ENCODE measurements around the gene TENM3. TPM values are rescaled to one million over a fixed set of nuclear protein-coding genes. Genes with fewer than 3 reads are reported as not detected.

Gene TENM3
- total and polyA plus RNA-seq, 10 of the 15 experiments (the other 5 are each of a cell fraction or from before 2014, with no cell fraction given): 0.01 to 1.7 (median 0.08) TPM; not detected in 2

DNA sequence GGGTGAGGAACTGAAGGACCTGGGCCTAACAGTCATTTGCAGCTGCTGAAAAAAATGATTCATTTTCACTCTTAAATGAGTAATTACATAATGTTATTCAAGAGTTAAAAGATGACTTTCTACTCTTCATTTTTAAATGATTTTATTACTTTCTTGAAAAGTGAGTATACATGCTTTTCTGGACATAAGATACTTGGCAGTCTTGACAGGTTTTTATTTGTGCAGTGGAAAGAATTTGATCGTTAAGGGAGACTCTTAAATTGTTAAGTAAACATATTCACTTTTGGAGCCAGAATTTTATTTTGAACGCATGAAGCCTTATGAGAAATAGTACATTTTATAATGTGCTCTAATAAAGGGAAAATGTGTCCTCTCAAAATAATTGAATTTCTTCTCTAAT, 245.7 kb downstream of the TENM3 start (continued):
- TF ChIP-seq MXI1 (IDR thresholded peaks at IDR 0.05; ENCODE audit: low read depth, low read length) (no peak), STAT3 (IDR thresholded peaks at IDR 0.05; ENCODE audit: low read depth, low read length) (no peak)

DNA sequence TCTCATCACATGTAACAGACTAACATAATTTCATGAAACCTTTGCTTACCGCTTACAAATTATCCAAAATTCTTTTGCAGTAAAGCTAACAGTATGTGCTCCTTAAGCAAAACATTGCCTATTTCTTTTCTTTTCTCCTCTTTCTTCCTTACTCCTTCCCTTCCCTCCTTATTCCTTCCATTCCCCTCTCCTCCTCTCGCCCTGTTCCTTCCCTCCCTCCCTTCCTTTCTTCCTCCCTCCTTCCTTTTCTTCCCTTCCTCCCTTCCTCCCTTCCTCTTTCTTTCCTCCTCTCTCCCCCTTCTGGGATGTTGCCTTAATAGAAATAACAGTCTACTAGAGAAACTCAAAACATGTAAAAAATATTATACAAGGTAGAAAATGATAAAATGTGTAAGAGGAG, 246.4 kb downstream of the TENM3 start:
- CTCF ChIA-PET: interaction anchor here (1.4 kb wide), 1 partner anchor 10 kb away, joined by 5 read pairs; no protein-coding TSS in a partner anchor
- no peaks in the 10 kb centered on the region for H3K36me3 ChIP-seq (ENCODE audit: control insufficient read depth in 2 of 2, insufficient read depth in 2 of 2, low read length in 1 of 2)
- FAIRE-seq (no peak), DNase-seq (ENCODE audit: low read depth, low spot score) (no peak), ATAC-seq (no peak)
- H3K4me3 ChIP-seq: no peak overlapping the region
- RAD21 ChIA-PET (ENCODE audit: unreplicated experiment): no interaction called here
- no peaks in the 10 kb centered on the region for H3K79me2 ChIP-seq (ENCODE audit: control insufficient read depth, insufficient read depth, low read length)
- H3K9ac ChIP-seq (ENCODE audit: control insufficient read depth, insufficient read depth, low read length): no peak overlapping the region
- H3K4me1 ChIP-seq (ENCODE audit: control insufficient read depth, insufficient read depth, low read length): peaks cover 8% of the 10 kb centered on the region
- H3K9me3 ChIP-seq (replicated peaks; ENCODE audit: control insufficient read depth, insufficient read depth, low read length): no peaks in the 10 kb centered on the region; the same call in 1 of the 3 replicates
- no TSS peak for BruUV-seq (replicated peaks)
- WGBS (ENCODE audit: insufficient coverage, insufficient replicate concordance, low lambda C conversion rate, missing lambda C conversion rate): 50% methylated on average over 2 of the region's 2 CpGs
- POLR2A ChIA-PET: no interaction called here
- SMC1A ChIA-PET (ENCODE audit: uncharacterized antibody, unreplicated experiment): interaction anchor here (1.2 kb wide), 1 partner anchor 173 kb away, joined by 3 read pairs; no protein-coding TSS in a partner anchor
- 0 out of 4 replicates have a peak, but pooled peaks cover 0 to 4% of the 10 kb centered on the region in 2 experiments for H3K27me3 ChIP-seq (replicated peaks in 1 of 2; ENCODE audit: control insufficient read depth in 2 of 2, insufficient read depth in 2 of 2, low read length in 1 of 2)
- intact Hi-C loops (cut with micrococcal nuclease; ENCODE audit: unreplicated experiment) (no loop called here), in situ Hi-C loops (cut with MboI) (loop anchor here (10.0 kb wide), 1 partner anchor 435 kb away; no protein-coding TSS in a partner anchor)
- H3K27ac ChIP-seq (ENCODE audit: control insufficient read depth, insufficient read depth): no peak overlapping the region
- H2AFZ ChIP-seq (ENCODE audit: control insufficient read depth, low read depth, low read length): no peak overlapping the region
- no peak for TF ChIP-seq BCL11A (IDR thresholded peaks at IDR 0.05; ENCODE audit: low read depth, low read length)
- no peak for TF ChIP-seq SRF (IDR thresholded peaks at IDR 0.05; ENCODE audit: low read depth in 2 of 2, low read length in 2 of 2)
- TF ChIP-seq MEF2B (IDR thresholded peaks at IDR 0.05; ENCODE audit: partially characterized antibody, poor library complexity, severe bottlenecking): no peak
- no peak for TF ChIP-seq SIX5 (IDR thresholded peaks at IDR 0.05; ENCODE audit: low read depth, low read length, severe bottlenecking)
- no peak for TF ChIP-seq SMAD1 (IDR thresholded peaks at IDR 0.05; ENCODE audit: low read depth, partially characterized antibody)
- no peak for TF ChIP-seq HDAC6 (IDR thresholded peaks at IDR 0.05; ENCODE audit: unreplicated experiment)
- TF ChIP-seq TCF7 (IDR thresholded peaks at IDR 0.05; ENCODE audit: borderline replicate concordance): no peak
- no peak for TF ChIP-seq PAX5 (IDR thresholded peaks at IDR 0.05; ENCODE audit: borderline replicate concordance, low read depth, low read length)
- no peak for TF ChIP-seq STAT3 (IDR thresholded peaks at IDR 0.05; ENCODE audit: low read depth, low read length)
- no peak for TF ChIP-seq HDAC2 (IDR thresholded peaks at IDR 0.05)
- no peak for TF ChIP-seq ESRRA (IDR thresholded peaks at IDR 0.05; ENCODE audit: low read length)
- TF ChIP-seq ZNF24 (IDR thresholded peaks at IDR 0.05): no peak
- TF ChIP-seq YBX1 (IDR thresholded peaks at IDR 0.05): no peak
- no peak for TF ChIP-seq SPI1 (IDR thresholded peaks at IDR 0.05; ENCODE audit: borderline replicate concordance, insufficient read depth, low read depth, low read length)
- TF ChIP-seq, protein P1, sequence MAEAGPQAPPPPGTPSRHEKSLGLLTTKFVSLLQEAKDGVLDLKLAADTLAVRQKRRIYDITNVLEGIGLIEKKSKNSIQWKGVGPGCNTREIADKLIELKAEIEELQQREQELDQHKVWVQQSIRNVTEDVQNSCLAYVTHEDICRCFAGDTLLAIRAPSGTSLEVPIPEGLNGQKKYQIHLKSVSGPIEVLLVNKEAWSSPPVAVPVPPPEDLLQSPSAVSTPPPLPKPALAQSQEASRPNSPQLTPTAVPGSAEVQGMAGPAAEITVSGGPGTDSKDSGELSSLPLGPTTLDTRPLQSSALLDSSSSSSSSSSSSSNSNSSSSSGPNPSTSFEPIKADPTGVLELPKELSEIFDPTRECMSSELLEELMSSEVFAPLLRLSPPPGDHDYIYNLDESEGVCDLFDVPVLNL (IDR thresholded peaks at IDR 0.05; ENCODE audit: low read depth, low read length): no peak
- TF ChIP-seq, protein P2, sequence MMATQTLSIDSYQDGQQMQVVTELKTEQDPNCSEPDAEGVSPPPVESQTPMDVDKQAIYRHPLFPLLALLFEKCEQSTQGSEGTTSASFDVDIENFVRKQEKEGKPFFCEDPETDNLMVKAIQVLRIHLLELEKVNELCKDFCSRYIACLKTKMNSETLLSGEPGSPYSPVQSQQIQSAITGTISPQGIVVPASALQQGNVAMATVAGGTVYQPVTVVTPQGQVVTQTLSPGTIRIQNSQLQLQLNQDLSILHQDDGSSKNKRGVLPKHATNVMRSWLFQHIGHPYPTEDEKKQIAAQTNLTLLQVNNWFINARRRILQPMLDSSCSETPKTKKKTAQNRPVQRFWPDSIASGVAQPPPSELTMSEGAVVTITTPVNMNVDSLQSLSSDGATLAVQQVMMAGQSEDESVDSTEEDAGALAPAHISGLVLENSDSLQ (IDR thresholded peaks at IDR 0.05): no peak
- TF ChIP-seq ZNF622 (IDR thresholded peaks at IDR 0.05): no peak
- TF ChIP-seq, protein P3, sequence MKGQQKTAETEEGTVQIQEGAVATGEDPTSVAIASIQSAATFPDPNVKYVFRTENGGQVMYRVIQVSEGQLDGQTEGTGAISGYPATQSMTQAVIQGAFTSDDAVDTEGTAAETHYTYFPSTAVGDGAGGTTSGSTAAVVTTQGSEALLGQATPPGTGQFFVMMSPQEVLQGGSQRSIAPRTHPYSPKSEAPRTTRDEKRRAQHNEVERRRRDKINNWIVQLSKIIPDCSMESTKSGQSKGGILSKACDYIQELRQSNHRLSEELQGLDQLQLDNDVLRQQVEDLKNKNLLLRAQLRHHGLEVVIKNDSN (IDR thresholded peaks at IDR 0.05; ENCODE audit: borderline replicate concordance, extremely low read length, insufficient read depth, low read depth, low read length): no peak
- TF ChIP-seq CEBPB (IDR thresholded peaks at IDR 0.05; ENCODE audit: borderline replicate concordance in 1 of 2, low read depth in 2 of 2, low read length in 2 of 2): no peak
- H3K4me2 ChIP-seq (ENCODE audit: control insufficient read depth, insufficient read depth): no peak overlapping the region
- no peaks in the 10 kb centered on the region for H4K20me1 ChIP-seq (ENCODE audit: control insufficient read depth, insufficient read depth)

All from GM12878 (cell line).